ENCODE results near the gene TRAM2. TPM values are rescaled to one million over a fixed set of nuclear protein-coding genes. Genes with fewer than 3 reads are reported as not detected.
A peak's percentile ranks its signal among the peaks of the same experiment; 100 is the strongest.

The TRAM2 gene
- total and polyA plus RNA-seq, 2 of the 4 experiments (the other 2 are of a cell fraction) = 77.2 to 95.7 TPM

DNA sequence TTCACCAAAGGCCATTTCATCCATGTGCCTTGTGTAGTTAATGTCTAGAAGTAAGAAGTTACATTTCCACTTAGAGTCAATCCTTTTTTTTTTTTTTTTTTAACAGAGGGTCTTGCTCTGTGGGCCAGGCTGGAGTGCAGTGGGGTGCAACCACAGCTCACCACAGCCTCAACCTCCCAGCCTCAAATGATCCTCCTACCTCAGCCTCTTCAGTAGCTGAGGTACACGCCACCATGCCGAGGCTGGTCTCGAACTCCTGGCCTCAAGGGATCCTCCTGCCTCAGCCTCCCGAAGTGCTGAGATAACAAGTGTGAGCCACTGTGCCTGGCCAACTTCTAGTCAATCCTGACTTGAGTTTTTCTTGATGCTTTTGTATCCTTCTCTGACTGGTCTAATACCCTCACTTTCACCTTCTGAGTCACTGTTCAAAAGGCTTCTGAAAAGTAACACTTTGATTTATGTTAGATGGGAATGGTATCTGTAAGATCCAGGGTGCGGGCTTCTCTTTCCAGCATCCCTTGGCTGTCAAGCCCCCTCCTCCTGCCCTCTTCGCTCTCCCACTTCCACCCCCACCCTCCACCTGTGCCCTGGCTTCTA, 22.1 kb downstream of the TRAM2 start:
- peak overlapping the region; percentile 78 for H3K14ac ChIP-seq (replicated peaks; ENCODE audit: low read depth, low read length)
- peak overlapping the region; percentile 92 for H3K4ac ChIP-seq (ENCODE audit: low read depth, low read length)
- POLR2A ChIA-PET (ENCODE audit: unreplicated experiment) = no interaction called here
- peak overlapping the region; percentile 68 for H2BK20ac ChIP-seq (ENCODE audit: low read depth, low read length)
- H4K20me1 ChIP-seq (ENCODE audit: insufficient read depth, low read length) = peaks cover 29% of the 10 kb centered on the region; the same call in 1 of the 2 replicates
- H2AFZ ChIP-seq (replicated peaks; ENCODE audit: low read length, poor library complexity) = no peak overlapping the region
- H3K27ac ChIP-seq (ENCODE audit: insufficient read depth, low read length) = peak overlapping the region; percentile 94
- peak overlapping the region; percentile 85 for H2BK120ac ChIP-seq (ENCODE audit: low read depth, low read length)
- no peak overlapping the region for H3K4me2 ChIP-seq (ENCODE audit: low read depth, low read length)
- H4K8ac ChIP-seq (ENCODE audit: low read depth in 2 of 2, low read length in 2 of 2) = peak overlapping the region in 1 of 2 experiments; percentile 78; a peak in 3 of 4 replicates
- H2BK5ac ChIP-seq (ENCODE audit: low read depth, low read length, poor library complexity, severe bottlenecking) = peak overlapping the region; percentile 95
- no TSS peak for BruUV-seq (replicated peaks)
- H2AK5ac ChIP-seq (ENCODE audit: low read depth, low read length) = peak overlapping the region; percentile 98
- H3K56ac ChIP-seq (ENCODE audit: extremely low read depth, insufficient read depth, low read length) = no peak overlapping the region
- TF ChIP-seq, protein P1, sequence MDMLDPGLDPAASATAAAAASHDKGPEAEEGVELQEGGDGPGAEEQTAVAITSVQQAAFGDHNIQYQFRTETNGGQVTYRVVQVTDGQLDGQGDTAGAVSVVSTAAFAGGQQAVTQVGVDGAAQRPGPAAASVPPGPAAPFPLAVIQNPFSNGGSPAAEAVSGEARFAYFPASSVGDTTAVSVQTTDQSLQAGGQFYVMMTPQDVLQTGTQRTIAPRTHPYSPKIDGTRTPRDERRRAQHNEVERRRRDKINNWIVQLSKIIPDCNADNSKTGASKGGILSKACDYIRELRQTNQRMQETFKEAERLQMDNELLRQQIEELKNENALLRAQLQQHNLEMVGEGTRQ (IDR thresholded peaks at IDR 0.05; ENCODE audit: low read depth, low read length) = no peak
- TF ChIP-seq RCOR1 (IDR thresholded peaks at IDR 0.05; ENCODE audit: insufficient replicate concordance, low read length) (peak; percentile 78), SMC3 (IDR thresholded peaks at IDR 0.05; ENCODE audit: low read depth, low read length) (no peak), NFE2L2 (IDR thresholded peaks at IDR 0.05; ENCODE audit: low read depth, low read length) (no peak)
- WGBS, 2 experiments (ENCODE audit: extremely low coverage in 2 of 2, insufficient read length in 1 of 2) = 100% methylated on average over 1 of the region's 6 CpGs; no CpG with 5 or more reads in 1 of the 2 experiments
- H3K36me3 ChIP-seq (ENCODE audit: control insufficient read depth, insufficient read depth, low read length) = peaks cover 3% of the 10 kb centered on the region; the same call in 1 of the 2 replicates
- H3K4me3 ChIP-seq (ENCODE audit: insufficient read depth, low read depth, low read length) = no peak overlapping the region
- dilution Hi-C loops (cut with HindIII; ENCODE audit: low sequenced_read_pairs, unreplicated experiment) (no loop called here), in situ Hi-C loops (cut with MboI; ENCODE audit: low sequenced_read_pairs) (no loop called here), intact Hi-C loops (cut with micrococcal nuclease) (no loop called here)
- peak overlapping the region; percentile 33 for H3K9ac ChIP-seq (ENCODE audit: low read depth, low read length)
- H3K9me3 ChIP-seq (ENCODE audit: control insufficient read depth, insufficient read depth, low read length) = no peaks in the 10 kb centered on the region
- H3K79me1 ChIP-seq (ENCODE audit: low read depth in 1 of 2, low read length in 2 of 2) = peaks cover 13 to 76% of the 10 kb centered on the region in 2 experiments
- no peak for ATAC-seq (ENCODE audit: low read depth)
- H3K23ac ChIP-seq (ENCODE audit: low read depth, low read length) = peak overlapping the region; percentile 80
- CTCF ChIA-PET = interaction anchor here (1.0 kb wide), 1 partner anchor 511 kb away, joined by 4 read pairs; the partner anchor contains the start of gene FBXO9
- peaks cover 38% of the 10 kb centered on the region for H3K9me1 ChIP-seq (ENCODE audit: insufficient read depth, low read length)
- DNase-seq = no peak
- no peaks in the 10 kb centered on the region for H3K27me3 ChIP-seq (ENCODE audit: control insufficient read depth, insufficient read depth, low read length)
- peak overlapping the region; percentile 81 for H4K91ac ChIP-seq (ENCODE audit: insufficient read depth, low read depth, low read length)
- peaks cover 59% of the 10 kb centered on the region for H3K4me1 ChIP-seq (ENCODE audit: control insufficient read depth, insufficient read depth, low read length)
- H4K5ac ChIP-seq (ENCODE audit: low read depth, low read length) = peak overlapping the region; percentile 92
- H2AK9ac ChIP-seq (replicated peaks; ENCODE audit: low read depth, low read length, poor library complexity) = peak overlapping the region; percentile 28
- peak overlapping the region; percentile 72; the same call in 2 of the 3 replicates for H2BK15ac ChIP-seq (ENCODE audit: low read depth, low read length)
- H3K18ac ChIP-seq (ENCODE audit: low read depth, low read length) = peak overlapping the region; percentile 95

All from IMR-90 (cell line).